Retinal pigment epithelial cell (primary cell): ENCODE measurements around the gene TMEM248.
"Not testable (repeated sequence)": the region's sequence is repeated elsewhere in the genome, so short reads cannot be mapped to it uniquely, and the experiment has no call there.

Experiments
- DNase-seq: peaks from one replicate; pipeline ENCODE4 v3.0.0-alpha.2; 2010; ENCODE audit warnings: low read depth
- H3K4me3 ChIP-seq: 2 replicates; pipeline ENCODE4 v1.5.1; 2011; ENCODE audit warnings: mild to moderate bottlenecking, low read length, control low read depth, moderate library complexity
- CTCF ChIP-seq: conservative IDR thresholded peaks from 2 replicates; pipeline ENCODE4 v1.5.1; 2011; ENCODE audit warnings: low read depth, low read length, control low read depth, inconsistent platforms

TMEM248 gene

GRCh38 chr7:66903360-66904062 lies 17.5 kb upstream of the TMEM248 start:
- TF ChIP-seq CTCF: no peak
- no peak overlapping the region for H3K4me3 ChIP-seq
- no peak for DNase-seq

- H3K4me3 ChIP-seq: no peak overlapping the region
- DNase-seq: no peak
- no peak for TF ChIP-seq CTCF
These were observed 16.9 kb upstream of the TMEM248 start for GRCh38 chr7:66904063-66904593.

GRCh38 chr7:66905278-66905677 lies 15.7 kb upstream of the TMEM248 start:
- DNase-seq: no peak
- no peak overlapping the region for H3K4me3 ChIP-seq
- no peak for TF ChIP-seq CTCF

GRCh38 chr7:66905689-66906088 lies 15.3 kb upstream of the TMEM248 start:
- no peak overlapping the region for H3K4me3 ChIP-seq
- DNase-seq: no peak
- peak; percentile 28 for TF ChIP-seq CTCF

GRCh38 chr7:66907731-66908130 lies 13.3 kb upstream of the TMEM248 start:
- no peak for TF ChIP-seq CTCF
- DNase-seq: no peak
- no peak overlapping the region for H3K4me3 ChIP-seq

GRCh38 chr7:66908598-66908997 lies 12.4 kb upstream of the TMEM248 start:
- not testable (repeated sequence) for DNase-seq, H3K4me3 ChIP-seq

- H3K4me3 ChIP-seq: no peak overlapping the region
- no peak for DNase-seq
- no peak for TF ChIP-seq CTCF
These were observed 10.2 kb upstream of the TMEM248 start for GRCh38 chr7:66910789-66911188.

GRCh38 chr7:66911191-66911590 lies 9.8 kb upstream of the TMEM248 start:
- H3K4me3 ChIP-seq, DNase-seq: not testable (repeated sequence)
